HG03095 (cell line): ENCODE data around the gene OR8J3.
"Not testable (repeated sequence)": the region's sequence is repeated elsewhere in the genome, so short reads cannot be mapped to it uniquely, and the experiment has no call there.

ENCODE experiments used
- ATAC-seq: cut with Tn5 transposase; IDR thresholded peaks from one replicate; pipeline ENCODE4 v1.9.1; 2021; ENCODE audit warnings: moderate library complexity; ENCODE audit not compliant: unreplicated experiment

OR8J3 gene

GRCh38 chr11:56140151-56140661, at the start of gene OR8J3:
Gene OR8J3, minus strand, starts transcription at chr11:56140201. Its CDS starts 2,483 bp downstream, at chr11:56137718.
- ATAC-seq = no peak

DNA sequence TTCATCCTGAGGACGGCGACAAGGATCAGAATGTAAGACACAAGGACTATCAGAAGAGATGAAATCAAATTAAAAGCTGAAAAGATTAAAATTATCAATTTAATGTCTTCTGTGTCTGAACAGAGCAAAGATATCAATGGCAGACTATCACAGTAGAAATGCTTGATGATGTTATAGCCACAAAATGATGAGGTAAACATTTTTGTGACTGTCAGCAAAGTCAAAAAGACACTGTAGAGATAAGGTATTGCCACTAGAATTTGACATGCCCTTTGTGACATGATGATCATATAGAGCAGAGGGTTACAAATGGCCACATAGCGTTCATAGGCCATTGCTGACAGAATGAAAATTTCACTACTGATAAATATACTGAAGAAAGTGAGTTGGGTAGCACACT, 48.6 kb upstream of the OR8J3 start:
- no peak for ATAC-seq

DNA sequence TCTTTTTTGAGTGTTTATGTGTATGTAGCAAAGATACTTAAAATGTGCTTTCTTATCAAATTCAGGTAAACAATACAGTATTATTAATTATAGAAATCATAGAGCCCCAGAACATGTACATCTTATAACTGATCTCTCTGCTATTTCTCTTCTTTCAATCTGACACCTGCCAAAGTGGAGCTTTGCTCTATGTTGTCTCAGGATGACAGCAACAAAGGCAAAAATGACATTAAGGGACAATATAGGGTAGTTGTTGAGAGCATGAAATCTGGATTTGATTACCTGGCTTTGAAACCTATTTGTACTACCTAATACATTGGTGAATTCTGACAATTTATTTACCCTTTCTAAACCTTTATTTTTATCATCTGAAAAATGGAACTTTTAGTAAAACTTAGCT, 43.5 kb upstream of the OR8J3 start:
- ATAC-seq = no peak

GRCh38 chr11:56176318-56176717, 36.3 kb upstream of the OR8J3 start, which contains the start of gene OR5J2:
Gene OR5J2, plus strand, starts transcription at chr11:56176618. Its CDS starts 0 bp downstream, at chr11:56176618.
- ATAC-seq = no peak

- no peak for ATAC-seq
Measured at GRCh38 chr11:56172256-56172830, 32.3 kb upstream of the OR8J3 start.

DNA sequence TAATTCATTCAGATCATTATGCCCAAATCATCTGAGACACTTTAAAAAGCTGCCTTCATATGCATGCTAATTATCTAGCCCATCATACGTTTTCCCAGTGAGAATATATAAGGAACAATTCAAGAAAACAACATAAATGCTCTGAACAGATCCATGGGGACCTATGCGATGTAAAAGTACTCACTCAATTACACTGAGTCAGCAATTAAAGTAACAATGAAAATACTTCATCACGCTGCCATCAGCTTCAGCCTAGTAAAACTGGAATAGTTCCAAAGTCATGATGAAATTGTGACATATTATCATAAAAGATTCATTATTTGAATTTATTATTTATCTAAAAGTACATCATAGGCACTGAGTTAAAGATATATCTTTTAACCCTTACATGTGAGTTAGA, 23.8 kb upstream of the OR8J3 start:
- ATAC-seq = no peak

DNA sequence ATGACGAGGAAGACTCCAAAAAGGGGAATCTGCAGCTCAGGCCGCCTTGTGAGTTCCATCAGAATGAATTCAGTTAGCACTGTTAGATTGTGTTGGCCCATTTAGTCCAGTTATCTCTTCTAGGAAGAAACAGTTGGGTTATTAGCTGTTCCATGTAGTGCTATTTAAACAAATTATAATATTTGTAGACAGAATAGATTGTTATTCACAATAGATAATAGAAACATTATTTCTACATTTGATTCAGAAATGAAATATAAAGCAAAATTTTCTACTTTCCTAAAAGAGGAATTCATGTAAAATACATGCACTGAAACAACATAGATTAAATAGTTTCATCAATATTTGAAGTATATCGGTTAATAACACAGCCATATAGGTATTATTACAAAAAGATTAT, 20.2 kb upstream of the OR8J3 start, which contains the start of gene OR8K5:
TSS of gene OR8K5 (minus strand) at position 101 of the 400 bp plus-strand sequence. CDS start at position 101, 0 bp downstream.
- ATAC-seq = no peak

- no peak for ATAC-seq
Measured at GRCh38 chr11:56152333-56152732, 12.3 kb upstream of the OR8J3 start.

- ATAC-seq = no peak
Measured at GRCh38 chr11:56151376-56151775, 11.4 kb upstream of the OR8J3 start.

GRCh38 chr11:56143681-56144080, 3.7 kb upstream of the OR8J3 start:
- not testable (repeated sequence) for ATAC-seq

DNA sequence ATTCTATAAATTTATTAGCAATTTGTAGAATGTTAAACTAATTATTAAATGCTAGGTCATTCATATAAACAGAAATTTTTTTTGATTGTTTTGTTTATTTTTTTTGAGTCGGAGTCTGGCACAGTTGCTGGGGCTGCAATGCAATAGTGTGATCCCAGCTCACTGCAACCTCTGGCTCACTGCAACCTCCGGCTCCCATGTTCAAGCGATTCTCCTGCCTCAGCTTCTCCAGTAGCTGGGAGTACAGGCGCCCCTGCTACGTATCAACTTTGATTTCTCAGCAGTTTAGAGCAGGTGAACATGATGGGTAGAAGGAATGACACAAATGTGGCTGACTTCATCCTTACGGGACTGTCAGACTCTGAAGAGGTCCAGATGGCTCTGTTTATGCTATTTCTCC, 17.9 kb downstream of the OR8J3 start, which contains the start of gene OR8H3:
TSS of gene OR8H3 (plus strand) at position 301 of the 400 bp plus-strand sequence. CDS start at position 301, 0 bp downstream.
- ATAC-seq = no peak

DNA sequence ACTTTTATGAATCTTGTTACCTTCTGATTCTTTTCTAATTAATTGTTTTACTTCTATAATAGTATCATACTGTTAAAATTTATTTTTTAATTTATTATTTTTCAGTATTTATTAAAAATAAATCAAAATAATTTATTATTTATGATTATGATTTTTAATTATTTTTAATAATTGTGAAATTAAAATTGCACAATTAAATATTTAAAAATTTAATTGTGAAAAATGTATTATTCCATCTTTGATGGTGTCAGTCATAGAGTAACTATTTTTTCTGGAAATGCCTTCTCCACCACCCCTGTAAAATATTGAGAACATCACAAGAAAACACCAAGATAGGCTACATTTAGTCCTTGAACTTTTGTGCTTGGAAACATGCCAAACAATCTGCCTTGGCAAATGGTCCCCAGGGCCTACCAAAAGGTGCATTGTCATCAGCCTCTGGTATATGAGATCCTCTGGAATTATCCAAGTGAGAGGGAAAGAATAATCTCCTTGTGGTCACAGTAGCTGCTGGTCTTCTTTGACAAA, 36.7 kb downstream of the OR8J3 start, which contains the start of gene OR8H2:
TSS of gene OR8H2 (plus strand) at position 478 of the 528 bp plus-strand sequence. CDS start 1,356 bp downstream, outside the sequence.
- ATAC-seq = no peak

GRCh38 chr11:56093008-56093407, 47.0 kb downstream of the OR8J3 start, which contains the start of gene OR8I2:
Gene OR8I2, plus strand, starts transcription at chr11:56093308. Its CDS starts 0 bp downstream, at chr11:56093308.
- no peak for ATAC-seq

DNA sequence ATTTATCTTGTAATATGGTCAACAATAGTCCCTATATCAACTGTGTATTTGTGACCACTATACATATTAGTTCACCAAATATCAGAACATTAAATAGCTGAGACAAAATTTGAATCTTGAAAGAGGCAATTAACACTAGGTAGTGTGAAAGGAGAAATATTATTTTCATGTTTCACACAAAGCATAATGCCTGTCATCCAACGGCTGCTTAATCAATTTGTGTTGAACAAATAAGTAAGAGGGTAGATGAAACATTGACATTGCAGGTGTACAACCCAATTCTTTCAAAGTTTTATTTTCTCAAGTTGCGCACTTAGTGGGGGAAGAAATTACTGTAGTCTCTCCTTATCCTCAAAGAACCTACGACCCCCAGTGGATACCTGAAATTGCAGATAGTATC, 50.3 kb downstream of the OR8J3 start:
- no peak for ATAC-seq
